K562 (cell line): ENCODE measurements around the gene VENTX. TPM values are rescaled to one million over a fixed set of nuclear protein-coding genes. Genes with fewer than 3 reads are reported as not detected.

Experiments used
- ATAC-seq: fragments of 200-7000 bp; cut with Tn5 transposase; 3 replicates; pipeline ENCODE4 v1.9.1; 2020; ENCODE audit warnings: moderate library complexity
- BruUV-seq: library from RNA; stranded (reverse); fragments of 400-500 nt; replicated peaks from 2 replicates; lab custom pipeline; 2021; lab: Mats Ljungman, UMichigan
- CTCF ChIA-PET: fragments of 300-600 bp; formaldehyde crosslinking; extraction: SDS; loops from one replicate; lab custom pipeline; 2021; ENCODE audit warnings: low intra/inter-chr PET ratio; lab: Yijun Ruan, JAX
- POLR2A ChIA-PET: fragments of 300-600, 350-650 bp; sonication (Branson Sonifier 250); formaldehyde crosslinking; extraction: SDS; loops from one replicate; lab custom pipeline; 2021; ENCODE audit warnings: antibody characterized with exemption, inconsistent platforms; lab: Yijun Ruan, JAX
- DNase-seq, 4 experiments: peaks; one replicate each; pipeline versions ENCODE4 v3.0.0 to v3.0.0-alpha.2; 2011 to 2018; ENCODE audit warnings: low spot score in 3 of 4, mixed read lengths in 3 of 4; ENCODE audit errors: extremely low read depth in 1 of 4
- FAIRE-seq: peaks from 2 replicates; lab custom pipeline; 2011; peaks lifted over from hg19 to GRCh38; lab: Jason Lieb, UNC
- H2AFZ ChIP-seq: 2 replicates; pipeline ENCODE4 v1.6.0; 2011; ENCODE audit warnings: low read depth, low read length, control low read depth, inconsistent platforms
- H3K27ac ChIP-seq: fragments of 200-600 bp; 3 replicates; pipeline ENCODE4 v1.8.0; 2011; ENCODE audit warnings: low read depth, mild to moderate bottlenecking, control low read depth, inconsistent platforms, low read length, moderate library complexity, mixed read lengths; ENCODE audit errors: extremely low read depth
- H3K27me3 ChIP-seq, 2 experiments: fragments of 300-600 bp in 1 of 2; 2 replicates in 1 of 2; 3 replicates in 1 of 2; pipeline versions ENCODE4 v1.6.0 to v1.8.0; 2011; ENCODE audit warnings: inconsistent platforms in 2 of 2, low read length in 2 of 2, mild to moderate bottlenecking in 1 of 2, mixed read lengths in 1 of 2, moderate library complexity in 1 of 2; ENCODE audit not compliant: control insufficient read depth in 2 of 2, insufficient read depth in 2 of 2
- H3K36me3 ChIP-seq: fragments of 300-600 bp; 3 replicates; pipeline ENCODE4 v1.8.0; 2011; ENCODE audit warnings: mild to moderate bottlenecking, low read length, inconsistent platforms; ENCODE audit not compliant: control insufficient read depth, insufficient read depth
- H3K4me1 ChIP-seq, 2 experiments: fragments of 200-600 bp in 1 of 2; replicated peaks in 1 of 2; 2 replicates in 1 of 2; 3 replicates in 1 of 2; pipeline versions ENCODE4 v1.5.1 to v1.8.0; 2011; ENCODE audit warnings: inconsistent platforms in 2 of 2, low read length in 2 of 2, mild to moderate bottlenecking in 1 of 2, mixed read lengths in 1 of 2, moderate library complexity in 1 of 2; ENCODE audit not compliant: control insufficient read depth in 2 of 2, insufficient read depth in 2 of 2
- H3K4me2 ChIP-seq: 2 replicates; pipeline ENCODE4 v1.6.1; 2011; ENCODE audit warnings: low read length, control low read depth, inconsistent platforms, mixed read lengths; ENCODE audit not compliant: insufficient read depth
- H3K4me3 ChIP-seq: fragments of 200-600 bp; sonication (generic), shearing (Covaris generic); 2 replicates; pipeline ENCODE4 v1.5.1; 2016; ENCODE audit warnings: control low read depth, inconsistent platforms
- H3K79me2 ChIP-seq: fragments of 200-600 bp; 3 replicates; pipeline ENCODE4 v1.8.0; 2011; ENCODE audit warnings: low read length, inconsistent platforms; ENCODE audit not compliant: control insufficient read depth, insufficient read depth
- H3K9ac ChIP-seq, 2 experiments: 2 replicates each; pipeline versions ENCODE4 v1.6.0 to v1.6.1; 2011; ENCODE audit warnings: low read depth in 2 of 2, low read length in 2 of 2, control low read depth in 1 of 2, inconsistent platforms in 1 of 2, mild to moderate bottlenecking in 1 of 2, mixed read lengths in 1 of 2; ENCODE audit not compliant: insufficient read depth in 1 of 2
- H3K9me1 ChIP-seq: one replicate; pipeline ENCODE4 v1.6.0; 2011; ENCODE audit warnings: inconsistent platforms, mild to moderate bottlenecking, low read length, moderate library complexity; ENCODE audit not compliant: control insufficient read depth, insufficient read depth
- H3K9me3 ChIP-seq: replicated peaks from 2 replicates; pipeline ENCODE4 v1.5.1; 2011; ENCODE audit warnings: low read depth, low read length, inconsistent platforms; ENCODE audit not compliant: control insufficient read depth, insufficient read depth
- H4K20me1 ChIP-seq: replicated peaks from 2 replicates; pipeline ENCODE4 v1.6.1; 2011; ENCODE audit warnings: low read length, inconsistent platforms, mixed read lengths; ENCODE audit not compliant: control insufficient read depth, insufficient read depth
- KDM4B ChIP-seq, 2 experiments: fragments of 450-650 bp in 1 of 2; sonication (generic) in 1 of 2; IDR thresholded peaks; 2 replicates each; pipeline ENCODE4 v1.6.1; 2016 to 2017; ENCODE audit warnings: borderline replicate concordance in 2 of 2, antibody characterized with exemption in 1 of 2, low read depth in 1 of 2, mild to moderate bottlenecking in 1 of 2
- NFYB ChIP-seq: IDR thresholded peaks from 2 replicates; pipeline ENCODE4 v1.6.1; 2011; ENCODE audit warnings: mild to moderate bottlenecking, moderate library complexity; ENCODE audit not compliant: insufficient read length; ENCODE audit errors: extremely low read depth
- TRIM25 ChIP-seq: fragments of 450-650 bp; IDR thresholded peaks from 2 replicates; pipeline ENCODE4 v1.7.0; 2016; ENCODE audit warnings: borderline replicate concordance
- ZBTB7A ChIP-seq: IDR thresholded peaks from 2 replicates; pipeline ENCODE4 v1.6.1; 2011; ENCODE audit warnings: low read depth, mild to moderate bottlenecking, low read length, moderate library complexity, borderline replicate concordance; ENCODE audit not compliant: control insufficient read depth
- ZFX ChIP-seq: sonication (generic); formaldehyde crosslinking; IDR thresholded peaks from 2 replicates; pipeline ENCODE4 v1.8.0; 2022; ENCODE audit warnings: mild to moderate bottlenecking, missing genetic modification reagents, moderate library complexity
- ZNF175 ChIP-seq: fragments of 200-800 bp; sonication (Bioruptor generic); IDR thresholded peaks from 2 replicates; pipeline ENCODE4 v1.6.1; 2016; ENCODE audit warnings: low read depth, mild to moderate bottlenecking, missing genetic modification characterization, missing compliant biosample characterization
- WGBS: fragments of 100-300 bp; shearing (Covaris generic); methylation state at CpG from one replicate; pipeline ENCODE4 v1.1.6; 2016; ENCODE audit warnings: low coverage, mixed read lengths; ENCODE audit not compliant: insufficient coverage; ENCODE audit errors: missing lambda C conversion rate; 5-methylcytosine and 5-hydroxymethylcytosine counted together
- in situ Hi-C: fragments of 300-500 bp; cut with MboI; formaldehyde crosslinking; loops from 4 replicates; pipeline ENCODE4 v1.15.0; 2018; ENCODE audit warnings: inconsistent platforms, mixed read lengths
- intact Hi-C: fragments of 100-400 bp; cut with micrococcal nuclease; formaldehyde crosslinking; loops from 2 replicates; pipeline ENCODE4 v1.14.2; 2022
- polyA plus RNA-seq, 8 experiments: library from polyadenylated mRNA; depleted of rRNA in 4 of 8; stranded (reverse) in 5 of 8; unstranded in 3 of 8; fragments of >200 nt; fragmentation: Nextera tagmentation in 2 of 8; fragmentation: Illumina TruSeq in 1 of 8; extraction: Ambion mirVana in 2 of 8; extraction: Trizol in 1 of 8; gene quantifications; 2 replicates each; pipeline versions ENCODE4 v1.2.1 to v1.2.3, GENCODE V29; 2011 to 2014; ENCODE audit warnings: inconsistent platforms in 1 of 8, missing spikeins in 1 of 8
- total RNA-seq, 7 experiments: library from RNA; depleted of rRNA in 6 of 7; stranded (reverse); fragments of >200 nt in 6 of 7; fragmentation: Illumina TruSeq in 2 of 7; extraction: Trizol in 2 of 7; gene quantifications; 2 replicates each; pipeline versions ENCODE4 v1.2.1 to v1.2.3, GENCODE V29; 2011 to 2021; ENCODE audit warnings: low replicate concordance in 1 of 7

Gene VENTX
- total and polyA plus RNA-seq, 9 of the 15 experiments (the other 6 are each of a cell fraction or from before 2014, with no cell fraction given): 0.07 to 0.70 (median 0.20) TPM; not detected in 1

- Histone ChIP-seq H3K27me3 (no peaks in the 10 kb centered on the region), H3K4me3 (no peak overlapping the region), H4K20me1 (no peaks in the 10 kb centered on the region), H3K27ac (no peak overlapping the region), H3K9ac (peak overlapping the region; percentile 8 to 88; a peak in 3 of 4 replicates), H3K36me3 (no peaks in the 10 kb centered on the region), H3K4me2 (peak overlapping the region; percentile 68; the same call in 1 of the 2 replicates), H3K9me1 (no peaks in the 10 kb centered on the region), H3K79me2 (no peaks in the 10 kb centered on the region), H3K9me3 (no peaks in the 10 kb centered on the region), H3K4me1 (peaks cover 2 to 74% of the 10 kb centered on the region in 2 experiments; a peak in 3 of 5 replicates), H2AFZ (peak overlapping the region; percentile 75)
- in situ Hi-C loops: no loop called here
- CTCF ChIA-PET: no interaction called here
- FAIRE-seq (no peak), ATAC-seq (no peak), DNase-seq (no peak)
- POLR2A ChIA-PET: interaction anchor here (0.6 to 4.6 kb wide), 5 partner anchors 8 to 331 kb away, joined by 3 to 18 read pairs (median 5); no protein-coding TSS in a partner anchor
- WGBS: 61% methylated on average over 11 of the region's 21 CpGs
- BruUV-seq: no TSS peak
- peak; percentile 17; the same call in 1 of the 2 replicates for TF ChIP-seq ZBTB7A
- TF ChIP-seq NFYB: no peak
- 0 out of 2 replicates have a peak, but pooled peaks have one; percentile 27 for TF ChIP-seq ZNF175
- TF ChIP-seq ZFX: peak; percentile 8; the same call in 1 of the 2 replicates
- TF ChIP-seq KDM4B (IDR thresholded peaks at IDR 0.05; ENCODE audit: borderline replicate concordance in 2 of 2, low read depth in 1 of 2): no peak
- TF ChIP-seq TRIM25: no peak
- intact Hi-C loops: no loop called here
Measured at GRCh38 chr10:133258066-133258817, 20.6 kb downstream of the VENTX start.
